Small intestine (tissue), 7 donors: Measurements from ENCODE around the gene RARA. TPM values are rescaled to one million over a fixed set of nuclear protein-coding genes. Genes with fewer than 3 reads are reported as not detected.

Experiments
- DNase-seq, 2 donors: peaks; one replicate each; pipeline versions ENCODE4 v3.0.0 to v3.0.0-alpha.2; 2013
- FAIRE-seq: peaks from 2 replicates; lab custom pipeline; 2012; peaks lifted over from hg19 to GRCh38; lab: Jason Lieb, UNC
- H3K27ac ChIP-seq, 3 donors: one replicate each; pipeline ENCODE4 v1.5.1; 2013; ENCODE audit warnings: low read length in 2 of 3, mild to moderate bottlenecking in 2 of 3, control low read depth in 1 of 3, inconsistent platforms in 1 of 3, low read depth in 1 of 3, moderate library complexity in 1 of 3
- H3K27me3 ChIP-seq, 3 donors: one replicate each; pipeline ENCODE4 v1.6.1; 2013; ENCODE audit warnings: low read length in 3 of 3, inconsistent platforms in 1 of 3; ENCODE audit not compliant: control insufficient read depth in 3 of 3, insufficient read depth in 3 of 3
- H3K36me3 ChIP-seq, 3 donors: one replicate each; pipeline ENCODE4 v1.6.1; 2013; ENCODE audit warnings: low read length in 3 of 3, inconsistent platforms in 1 of 3, low read depth in 1 of 3, mild to moderate bottlenecking in 1 of 3, moderate library complexity in 1 of 3; ENCODE audit not compliant: control insufficient read depth in 3 of 3, insufficient read depth in 2 of 3
- H3K4me1 ChIP-seq, 3 donors: one replicate each; pipeline ENCODE4 v1.6.1; 2013; ENCODE audit warnings: low read length in 2 of 3, inconsistent platforms in 1 of 3, low read depth in 1 of 3, mild to moderate bottlenecking in 1 of 3, moderate library complexity in 1 of 3; ENCODE audit not compliant: control insufficient read depth in 3 of 3, insufficient read depth in 2 of 3
- H3K4me3 ChIP-seq, 3 donors: one replicate each; pipeline ENCODE4 v1.5.1; 2013; ENCODE audit warnings: low read length in 3 of 3, control low read depth in 1 of 3, inconsistent platforms in 1 of 3, low read depth in 1 of 3, mild to moderate bottlenecking in 1 of 3, moderate library complexity in 1 of 3
- H3K9me3 ChIP-seq, 2 donors: one replicate each; pipeline ENCODE4 v1.6.1; 2013; ENCODE audit warnings: low read depth in 1 of 2, low read length in 1 of 2; ENCODE audit not compliant: control insufficient read depth in 2 of 2, insufficient read depth in 1 of 2
- WGBS, 3 donors: extraction: QIAGEN DNeasy Blood & Tissue Kit; methylation state at CpG; one replicate each; pipeline ENCODE4 v1.1.7; 2013; 5-methylcytosine and 5-hydroxymethylcytosine counted together
- polyA plus RNA-seq, 4 donors: library from polyadenylated mRNA; stranded (reverse) in 3 of 4; unstranded in 1 of 4; fragments of 200-250 nt in 3 of 4; fragments of 120-200 nt in 1 of 4; gene quantifications; one replicate each; pipeline versions ENCODE4 v1.2.1 to v1.2.3, GENCODE V29; 2013
- donor health status: healthy with polysubstance abuse.
- donor health status: control.
- donor health status: control.
- donor health status: Bipolar disorder and iron deficiency.
- donor health status: healthy.

Gene RARA
- polyA plus RNA-seq, 4 donors, result 28.8 to 47.7 (median 39.9) TPM

DNA sequence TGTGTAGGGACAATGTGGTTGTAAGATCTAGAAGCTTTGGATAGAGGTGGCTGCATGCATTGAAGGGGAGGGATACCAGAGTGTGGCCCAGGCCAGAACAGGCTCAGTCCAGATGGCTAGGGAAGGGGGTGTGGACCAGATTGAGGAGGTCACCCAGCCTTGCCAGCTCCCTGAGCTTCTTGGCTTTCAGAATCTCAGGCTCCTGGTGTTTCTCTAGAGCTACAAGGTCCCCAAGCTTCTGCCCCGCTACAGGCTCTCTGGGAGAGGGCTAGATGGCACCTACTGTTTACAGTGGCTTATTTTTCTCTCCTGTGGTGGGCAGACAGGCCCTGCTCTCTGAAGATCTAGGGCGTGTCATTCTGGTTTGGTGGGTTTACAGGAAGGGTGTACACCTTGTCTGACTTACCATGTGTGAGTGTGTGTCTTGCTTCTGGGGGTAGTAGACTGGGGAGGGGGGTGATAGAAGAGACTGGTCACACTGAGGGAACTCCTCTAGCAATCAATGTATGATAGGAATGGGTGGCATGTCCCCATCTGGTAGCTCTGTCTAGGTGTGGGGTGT, 1.1 kb downstream of the RARA start:
- no peak for DNase-seq

GRCh38 chr17:40310882-40311391, 2.0 kb downstream of the RARA start:
- WGBS, 3 donors, result 35 to 60% (median 36%) methylated on average over 7 of the region's 7 CpGs
- H3K4me1 ChIP-seq, result peaks cover 15 to 69% (median 38%) of the 10 kb centered on the region in 3 donors

More for the DNA sequence above, 1.1 kb downstream of the RARA start:
- H3K36me3 ChIP-seq, result no peaks in the 10 kb centered on the region
- peaks cover 15 to 60% (median 33%) of the 10 kb centered on the region in 3 donors for H3K4me1 ChIP-seq
- WGBS, 3 donors, result 60 to 75% (median 72%) methylated on average over 2 of the region's 2 CpGs
- H3K9me3 ChIP-seq, result no peaks in the 10 kb centered on the region
- peak overlapping the region in 1 of 3 donors; percentile 71 for H3K4me3 ChIP-seq
- no peaks in the 10 kb centered on the region for H3K27me3 ChIP-seq
- FAIRE-seq, result no peak
- H3K27ac ChIP-seq, result peak overlapping the region in 2 of 3 donors; percentile 24 to 66

GRCh38 chr17:40311575-40311974, 2.6 kb downstream of the RARA start:
- Histone ChIP-seq H3K27ac (no peak overlapping the region), H3K9me3 (no peaks in the 10 kb centered on the region), H3K4me3 (no peak overlapping the region), H3K4me1 (peaks cover 12 to 70% (median 42%) of the 10 kb centered on the region in 3 donors), H3K36me3 (no peaks in the 10 kb centered on the region), H3K27me3 (no peaks in the 10 kb centered on the region)
- 16 to 35% (median 30%) methylated on average over 2 of the region's 2 CpGs for WGBS, 3 donors
- FAIRE-seq (no peak), DNase-seq (no peak)

More at GRCh38 chr17:40310882-40311391, 2.0 kb downstream of the RARA start:
- no peak overlapping the region for H3K27ac ChIP-seq
- H3K27me3 ChIP-seq, result no peaks in the 10 kb centered on the region
- DNase-seq (no peak), FAIRE-seq (no peak)
- no peak overlapping the region for H3K4me3 ChIP-seq
- no peaks in the 10 kb centered on the region for H3K9me3 ChIP-seq
- no peaks in the 10 kb centered on the region for H3K36me3 ChIP-seq

DNA sequence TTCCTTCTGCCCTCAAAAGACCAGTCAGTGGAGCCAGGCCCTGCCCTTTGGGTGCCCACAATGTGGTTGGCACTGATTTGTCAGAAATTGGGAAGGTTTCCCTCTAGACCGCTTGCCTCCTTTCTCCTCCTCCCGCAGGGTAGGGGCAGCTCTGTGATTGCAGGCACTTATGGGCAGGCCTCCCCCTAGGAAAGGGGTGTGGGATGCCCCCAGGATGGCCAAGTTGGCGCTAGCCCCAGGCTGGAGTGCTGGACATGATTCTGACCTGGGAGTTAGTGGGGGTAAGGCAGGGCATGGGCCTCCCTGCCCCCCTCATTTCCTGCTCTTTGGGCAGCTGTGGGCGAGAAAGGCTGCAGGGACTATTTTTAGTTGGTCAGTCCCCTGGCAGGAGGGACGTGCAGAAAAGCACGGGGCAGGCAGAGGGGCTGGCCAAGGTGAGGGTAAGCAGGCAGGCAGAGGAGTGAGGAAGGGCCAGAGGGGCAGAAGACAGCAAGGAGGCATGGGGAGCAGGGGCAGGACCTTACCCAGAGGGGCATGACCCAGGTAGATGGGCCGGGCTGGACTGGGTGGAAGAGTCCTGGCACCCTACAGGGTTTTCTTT, 3.3 kb downstream of the RARA start:
- H3K9me3 ChIP-seq, result no peaks in the 10 kb centered on the region
- no peak overlapping the region for H3K4me3 ChIP-seq
- H3K36me3 ChIP-seq, result no peaks in the 10 kb centered on the region
- DNase-seq, result no peak
- FAIRE-seq, result no peak
- peaks cover 13 to 70% (median 39%) of the 10 kb centered on the region in 3 donors for H3K4me1 ChIP-seq
- WGBS, 3 donors, result 58 to 80% (median 79%) methylated on average over 7 of the region's 7 CpGs
- H3K27me3 ChIP-seq, result no peaks in the 10 kb centered on the region
- no peak overlapping the region for H3K27ac ChIP-seq

GRCh38 chr17:40312893-40313667, 4.1 kb downstream of the RARA start:
- Histone ChIP-seq H3K27ac (peak overlapping the region in 1 of 3 donors; percentile 11), H3K27me3 (no peaks in the 10 kb centered on the region), H3K36me3 (no peaks in the 10 kb centered on the region), H3K9me3 (no peaks in the 10 kb centered on the region), H3K4me1 (peaks cover 9 to 68% (median 36%) of the 10 kb centered on the region in 3 donors), H3K4me3 (no peak overlapping the region)
- DNase-seq (no peak), FAIRE-seq (no peak)
- 66 to 73% (median 71%) methylated on average over 4 of the region's 4 CpGs for WGBS, 3 donors

DNA sequence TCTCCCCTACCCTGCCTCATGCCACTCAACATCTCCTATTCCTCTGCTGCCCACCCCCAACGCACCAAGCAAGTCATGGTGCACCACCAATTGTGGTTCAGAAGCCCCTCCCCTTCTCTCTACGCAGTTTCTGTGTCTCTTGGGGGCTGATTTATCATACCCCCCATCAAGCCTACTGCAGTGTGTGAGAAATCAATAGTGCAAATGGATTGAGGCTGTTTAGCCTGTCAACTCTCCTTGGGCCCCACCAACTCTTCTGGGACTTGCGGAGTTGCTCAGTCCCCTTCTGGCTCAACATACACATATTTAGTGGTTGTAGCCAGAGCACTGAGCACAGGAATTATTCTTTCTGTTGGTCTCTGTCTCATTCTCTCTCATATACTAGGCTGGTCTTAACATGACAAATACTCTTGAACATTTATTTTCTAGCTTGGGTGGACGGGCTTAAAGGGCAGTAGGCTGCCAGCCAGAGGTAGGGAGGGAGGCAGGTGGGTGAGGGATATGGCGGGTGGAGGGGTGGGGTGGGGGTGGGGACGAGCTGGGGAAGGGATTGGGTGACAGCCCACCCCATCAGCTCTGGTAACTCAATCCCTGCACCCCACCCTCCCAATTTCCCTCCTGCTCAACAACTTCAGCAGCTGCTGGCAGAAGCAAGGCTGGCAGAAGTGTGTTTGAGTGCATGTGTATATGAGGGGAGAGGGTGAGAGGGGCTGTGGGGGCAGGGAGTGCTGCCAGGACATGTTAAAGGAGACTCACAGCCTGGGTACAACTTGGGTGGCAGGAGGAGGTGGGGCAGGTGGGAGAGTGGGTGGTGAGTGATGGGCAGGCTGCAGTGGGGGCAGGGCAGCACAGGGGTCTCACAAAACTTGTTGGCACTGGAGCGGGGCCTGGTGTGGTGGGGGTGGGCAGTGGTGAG, 4.9 kb downstream of the RARA start:
- Histone ChIP-seq H3K27me3 (no peaks in the 10 kb centered on the region), H3K4me3 (no peak overlapping the region), H3K36me3 (no peaks in the 10 kb centered on the region), H3K4me1 (peaks cover 9 to 62% (median 27%) of the 10 kb centered on the region in 3 donors), H3K9me3 (no peaks in the 10 kb centered on the region), H3K27ac (no peak overlapping the region)
- DNase-seq (no peak), FAIRE-seq (no peak)
- 58 to 63% (median 60%) methylated on average over 7 of the region's 7 CpGs for WGBS, 3 donors

DNA sequence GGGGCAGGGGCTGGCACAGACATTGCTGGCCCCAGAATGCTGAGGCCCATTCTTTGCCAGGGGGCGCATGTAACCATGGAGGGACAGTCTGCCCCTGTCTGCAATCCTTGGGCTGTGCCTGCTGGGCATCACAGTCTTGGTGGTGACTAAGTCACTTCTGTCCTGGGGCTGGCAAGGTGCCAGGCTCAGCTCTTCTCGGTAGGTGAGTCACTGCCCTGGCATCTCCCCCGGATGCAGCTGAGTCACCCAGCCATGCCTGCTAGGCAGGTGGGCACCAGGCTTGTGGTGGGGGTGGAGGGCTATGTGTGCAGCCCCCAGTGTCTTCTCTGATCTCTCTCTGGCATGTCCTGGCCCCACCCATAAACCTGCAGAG, 5.6 kb downstream of the RARA start:
- no peaks in the 10 kb centered on the region for H3K9me3 ChIP-seq
- peaks cover 5 to 65% (median 26%) of the 10 kb centered on the region in 3 donors for H3K4me1 ChIP-seq
- DNase-seq (peak; percentile 58 to 96), FAIRE-seq (no peak)
- no peaks in the 10 kb centered on the region for H3K27me3 ChIP-seq
- 29 to 67% (median 33%) methylated on average over 1 to 3 of the region's 3 CpGs for WGBS, 3 donors
- H3K4me3 ChIP-seq, result no peak overlapping the region
- H3K27ac ChIP-seq, result peak overlapping the region in 1 of 3 donors; percentile 29
- H3K36me3 ChIP-seq, result no peaks in the 10 kb centered on the region
